DMS114 treated with DMSO at 0.1 percent for 48 hours (cell line): ENCODE measurements around the gene KLHDC1.
"Not testable (repeated sequence)": the region's sequence is repeated elsewhere in the genome, so short reads cannot be mapped to it uniquely, and the experiment has no call there.

ENCODE experiments used
- DNase-seq: peaks from one replicate; lab custom pipeline; 2025; ENCODE audit not compliant: unreplicated experiment; lab: John Stamatoyannopoulos, UW

The KLHDC1 gene

DNA sequence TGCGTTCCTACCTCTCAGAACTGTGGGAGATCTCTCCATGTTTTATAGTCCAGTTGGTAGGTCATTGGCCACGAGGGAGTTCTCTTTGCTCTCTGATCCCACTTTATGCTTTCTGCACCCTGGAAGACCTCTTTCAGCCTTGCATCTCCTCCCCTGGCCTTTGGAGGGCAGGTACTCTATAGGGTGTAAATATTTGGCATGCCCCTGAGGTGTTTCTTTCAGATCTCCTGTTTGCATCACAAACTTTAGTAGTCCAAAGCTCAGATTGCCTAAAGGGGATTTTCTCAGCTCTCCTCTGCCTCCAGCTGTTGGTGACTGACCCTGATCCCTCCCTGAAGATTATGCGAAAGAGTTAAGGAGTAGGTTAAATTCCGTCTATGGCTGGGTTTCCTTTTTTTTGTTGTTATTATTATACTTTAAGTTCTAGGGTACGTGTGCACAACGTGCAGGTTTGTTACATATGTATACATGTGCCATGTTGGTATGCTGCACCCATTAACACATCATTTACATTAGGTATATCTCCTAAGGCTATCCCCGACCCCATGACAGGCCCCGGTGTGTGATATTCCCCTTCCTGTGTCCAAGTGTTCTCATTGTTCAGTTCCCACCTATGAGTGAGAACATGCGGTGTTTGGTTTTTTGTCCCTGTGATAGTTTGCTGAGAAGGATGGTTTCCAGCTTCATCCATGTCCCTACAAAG lies 29.0 kb downstream of the KLHDC1 start:
- DNase-seq, result not testable (repeated sequence)

- no peak for DNase-seq
Observed at GRCh38 chr14:49727171-49727570, 34.3 kb downstream of the KLHDC1 start.

DNA sequence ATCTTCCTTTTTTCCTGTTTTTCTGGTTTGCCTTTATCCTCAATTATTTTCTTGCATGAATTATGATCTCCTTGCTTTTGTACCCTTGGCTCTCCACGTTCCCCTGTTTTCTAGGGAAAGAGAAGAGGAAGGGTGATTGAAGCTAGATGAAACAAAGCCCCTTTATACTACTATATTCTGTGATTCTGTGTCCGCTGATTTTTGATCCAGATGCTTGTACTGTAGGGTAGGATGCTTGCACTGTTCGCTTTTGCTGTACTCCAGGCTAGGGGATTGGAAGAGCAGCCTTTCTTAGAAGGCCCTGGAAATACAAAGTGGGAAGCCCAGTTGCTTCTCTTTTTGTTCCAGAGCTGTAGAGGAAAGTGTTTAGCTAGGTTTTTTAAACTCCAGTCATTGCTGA lies 40.0 kb downstream of the KLHDC1 start:
- DNase-seq, result no peak

DNA sequence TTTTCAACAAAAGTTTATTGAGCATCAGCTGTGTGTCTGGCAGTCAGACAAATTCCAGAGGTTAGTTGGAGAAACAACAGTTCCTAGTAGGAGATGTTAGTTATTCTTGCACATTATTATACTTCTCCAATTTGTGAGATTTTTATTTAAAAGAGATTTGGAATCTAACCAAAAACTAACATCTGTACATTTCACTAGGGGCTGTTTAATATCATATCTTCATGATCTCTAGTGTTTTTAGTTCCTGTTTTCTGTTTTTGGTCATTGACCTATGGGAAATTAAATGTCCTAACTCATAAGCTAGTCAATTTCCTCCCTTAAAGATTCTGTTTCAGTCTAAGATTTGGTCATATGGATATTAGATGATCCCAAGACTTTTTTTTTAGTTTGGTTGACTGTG lies 40.9 kb downstream of the KLHDC1 start:
- DNase-seq, result no peak

DNA sequence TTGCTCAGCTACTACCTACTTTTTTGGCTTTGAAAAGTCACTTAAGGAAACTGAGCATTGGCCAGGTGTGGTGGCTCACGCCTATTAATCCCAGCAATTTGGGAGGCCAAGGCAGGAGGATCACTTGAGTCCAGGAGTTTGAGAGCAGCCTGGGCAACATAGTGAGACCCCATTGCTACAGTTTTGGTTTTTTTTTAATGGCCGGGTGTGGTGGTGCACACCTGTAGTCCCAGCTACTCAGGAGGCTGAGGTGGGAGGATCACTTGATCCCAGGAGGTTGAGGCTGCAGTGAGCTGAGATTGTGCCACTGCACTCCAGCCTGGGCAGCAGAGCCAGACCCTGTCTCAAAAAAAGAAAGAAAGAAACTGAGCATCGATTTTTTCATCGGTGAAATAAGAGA lies 42.7 kb downstream of the KLHDC1 start:
- DNase-seq, result not testable (repeated sequence)

DNA sequence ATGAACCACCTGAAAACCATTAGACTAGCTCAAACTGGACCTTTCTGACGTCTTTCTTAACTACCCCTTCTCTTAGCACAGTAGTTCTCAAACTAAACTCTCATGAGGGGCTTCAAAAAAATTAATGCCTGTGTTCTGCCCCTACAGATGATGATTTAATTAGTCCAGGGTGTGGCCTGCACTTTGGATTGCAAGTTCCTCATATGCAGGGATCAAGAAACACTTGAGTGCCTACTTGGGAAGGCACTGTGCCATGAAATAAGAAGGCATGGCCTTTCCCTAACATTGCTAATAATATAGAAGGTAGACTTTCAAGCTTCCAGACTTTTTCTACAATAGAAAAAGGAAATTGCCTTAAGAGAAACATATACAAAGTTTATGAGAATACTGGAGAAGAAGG lies 52.3 kb downstream of the KLHDC1 start:
- DNase-seq, result no peak

- not testable (repeated sequence) for DNase-seq
Observed at GRCh38 chr14:49746476-49746875, 53.6 kb downstream of the KLHDC1 start.

DNA sequence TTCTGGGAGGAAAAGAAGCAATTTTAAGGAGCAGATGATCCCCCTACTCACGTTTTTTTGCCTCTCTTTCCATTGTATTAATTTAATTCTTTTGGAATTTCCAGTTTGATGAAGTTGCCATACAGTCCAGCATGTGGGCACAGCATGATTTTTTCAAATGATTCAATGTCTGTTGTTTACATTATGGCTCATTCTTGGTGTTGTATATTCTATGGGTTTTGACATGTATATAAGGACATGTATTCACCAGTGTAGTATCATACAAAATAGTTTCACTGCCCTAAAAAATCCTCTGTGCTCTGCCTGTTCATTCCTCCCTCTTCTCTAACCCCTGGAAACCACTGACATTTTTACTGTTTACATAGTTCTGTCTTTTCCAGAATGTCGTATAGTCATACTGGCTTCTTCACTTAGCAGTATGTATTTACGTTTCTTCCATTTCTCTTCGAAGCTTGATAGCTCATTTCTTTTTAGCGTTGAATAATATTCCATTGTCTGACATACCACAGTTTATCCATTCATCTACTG lies 61.7 kb downstream of the KLHDC1 start:
- no peak for DNase-seq

DNA sequence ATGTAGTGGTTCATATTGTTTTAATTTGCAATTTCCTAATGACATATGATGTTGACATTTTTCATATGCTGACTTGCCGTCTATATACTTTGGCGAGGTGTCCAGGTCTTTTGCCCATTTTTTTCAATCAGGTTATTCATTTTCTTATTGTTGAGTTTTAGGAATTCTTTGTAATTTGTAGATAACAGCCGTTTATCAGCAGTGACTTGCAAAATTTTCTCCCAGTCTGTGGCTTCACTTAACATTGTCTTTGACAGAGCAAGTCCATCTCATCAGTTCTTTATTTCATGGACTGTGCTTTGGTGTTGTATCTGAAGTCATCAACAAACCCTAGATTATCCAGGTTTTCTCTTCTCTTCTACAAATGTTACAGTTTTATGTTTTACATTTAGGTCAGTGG lies 62.5 kb downstream of the KLHDC1 start:
- DNase-seq, result no peak

GRCh38 chr14:49761839-49762551 lies 69.1 kb downstream of the KLHDC1 start:
- DNase-seq, result no peak

DNA sequence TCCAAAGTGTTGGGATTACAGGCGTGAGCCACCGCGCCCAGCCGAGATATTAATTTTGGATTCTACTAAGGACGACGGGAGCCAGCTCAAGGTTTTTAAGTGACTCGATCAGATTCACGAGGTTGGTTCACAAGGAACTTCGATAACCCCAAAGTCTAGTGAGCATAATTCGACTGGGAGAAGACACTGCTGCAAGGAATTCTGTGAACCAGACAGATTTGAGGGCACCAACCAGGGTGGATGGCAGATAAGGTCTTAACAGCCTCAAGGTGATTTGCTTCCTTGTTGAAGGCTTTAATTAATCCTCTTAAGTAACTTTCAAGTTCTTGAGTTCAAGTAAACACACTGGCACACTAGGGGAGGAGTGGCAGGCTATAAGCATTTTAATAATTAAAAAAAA lies 73.9 kb downstream of the KLHDC1 start:
- no peak for DNase-seq

- no peak for DNase-seq
Observed at GRCh38 chr14:49767270-49767570, 74.3 kb downstream of the KLHDC1 start.

DNA sequence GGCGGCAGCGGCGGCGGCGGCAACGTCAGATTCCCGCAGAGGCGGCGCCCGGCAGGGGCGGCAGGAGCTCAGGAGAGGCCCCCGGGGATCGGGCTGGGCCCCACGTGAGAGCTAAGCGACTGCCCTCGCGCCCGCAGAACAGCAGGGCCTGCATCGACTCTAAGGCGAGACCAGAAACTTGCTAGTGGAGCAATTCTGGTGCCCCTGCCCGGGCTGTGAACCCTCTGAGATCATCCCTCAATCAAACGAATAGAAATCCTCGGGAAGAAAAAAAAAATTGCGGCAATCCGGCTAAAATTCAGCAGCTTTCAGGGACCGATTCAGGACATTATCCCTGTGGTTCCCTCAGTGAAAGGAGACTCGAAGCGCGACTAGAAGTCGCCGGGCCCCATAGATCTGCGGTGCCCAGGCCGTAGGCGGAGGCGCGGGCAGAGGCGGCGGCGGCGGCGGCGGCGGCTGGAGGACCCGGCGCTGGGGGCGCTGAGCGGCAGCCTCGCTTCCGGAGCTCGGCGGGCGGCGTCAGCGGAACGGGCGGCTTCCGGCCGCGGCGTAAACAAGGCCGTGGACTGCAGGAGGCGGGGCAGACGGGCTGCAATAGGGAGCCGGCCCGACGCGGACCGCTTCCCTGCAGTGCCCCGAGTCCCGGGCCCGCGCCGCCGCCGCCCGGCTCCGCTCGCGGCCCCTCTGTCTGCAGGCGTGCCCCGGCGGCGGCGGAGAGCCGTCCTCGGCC lies 74.8 kb downstream of the KLHDC1 start, which contains the start of gene KLHDC2:
Gene KLHDC2, plus strand, starts transcription at position 583 of the 730 bp plus-strand sequence. CDS start 316 bp downstream, outside the sequence.
- peak; percentile 50 for DNase-seq

DNA sequence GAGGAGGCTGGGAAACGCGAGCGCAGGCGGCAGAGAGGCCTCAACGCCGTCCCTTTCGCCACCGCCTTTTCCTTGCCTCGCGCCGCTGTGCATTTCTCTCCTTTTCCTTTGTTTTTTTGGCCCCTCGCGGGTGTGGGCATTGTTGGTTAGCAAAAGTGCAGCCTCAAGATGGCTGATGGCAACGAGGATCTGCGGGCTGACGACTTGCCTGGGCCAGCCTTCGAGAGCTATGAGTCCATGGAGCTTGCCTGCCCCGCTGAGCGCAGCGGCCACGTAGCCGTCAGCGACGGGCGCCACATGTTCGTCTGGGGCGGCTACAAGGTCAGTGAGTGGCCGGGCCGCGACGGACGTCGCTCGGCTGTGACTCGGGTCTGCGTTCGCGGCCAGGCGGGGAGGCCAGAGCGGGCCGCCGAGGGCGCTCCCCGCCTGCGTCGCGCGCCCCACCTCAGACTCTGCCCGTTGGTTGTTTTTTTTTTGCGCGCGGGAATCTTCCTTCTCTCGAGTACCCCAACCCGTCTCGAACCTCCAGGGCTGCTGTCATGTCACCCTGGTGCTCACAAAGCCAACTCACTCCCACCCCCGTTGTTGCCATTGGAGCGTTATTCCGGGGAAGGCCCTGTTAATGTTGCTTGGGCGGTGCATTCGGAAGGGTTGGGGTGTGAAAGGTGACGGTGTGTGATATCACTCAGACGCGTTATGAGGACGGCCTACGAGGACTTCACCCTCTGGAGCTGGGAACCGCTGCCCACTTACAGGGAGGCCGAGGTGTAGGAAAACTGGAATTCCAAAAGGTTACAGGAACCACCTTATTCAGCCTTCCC lies 75.6 kb downstream of the KLHDC1 start:
- DNase-seq, result peak; percentile 16

DNA sequence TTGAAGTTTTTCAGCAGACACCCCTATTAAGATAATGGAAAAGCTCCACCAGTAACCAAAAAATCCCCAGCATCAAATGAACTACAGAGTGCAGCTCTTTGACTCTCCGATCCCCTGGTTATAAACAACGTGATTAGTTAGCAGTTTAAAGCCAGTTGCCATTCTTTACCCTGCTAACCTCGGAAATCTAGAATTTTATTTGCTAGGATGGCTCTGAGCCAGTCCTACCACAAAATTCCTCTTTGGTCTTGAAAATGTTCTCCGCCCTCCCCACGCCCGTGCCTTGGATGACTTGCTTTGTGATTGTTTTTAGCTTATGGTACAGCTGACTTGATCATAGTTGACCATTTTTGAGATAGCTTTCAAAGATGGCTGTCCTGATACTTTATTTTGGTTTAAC lies 76.3 kb downstream of the KLHDC1 start:
- no peak for DNase-seq

DNA sequence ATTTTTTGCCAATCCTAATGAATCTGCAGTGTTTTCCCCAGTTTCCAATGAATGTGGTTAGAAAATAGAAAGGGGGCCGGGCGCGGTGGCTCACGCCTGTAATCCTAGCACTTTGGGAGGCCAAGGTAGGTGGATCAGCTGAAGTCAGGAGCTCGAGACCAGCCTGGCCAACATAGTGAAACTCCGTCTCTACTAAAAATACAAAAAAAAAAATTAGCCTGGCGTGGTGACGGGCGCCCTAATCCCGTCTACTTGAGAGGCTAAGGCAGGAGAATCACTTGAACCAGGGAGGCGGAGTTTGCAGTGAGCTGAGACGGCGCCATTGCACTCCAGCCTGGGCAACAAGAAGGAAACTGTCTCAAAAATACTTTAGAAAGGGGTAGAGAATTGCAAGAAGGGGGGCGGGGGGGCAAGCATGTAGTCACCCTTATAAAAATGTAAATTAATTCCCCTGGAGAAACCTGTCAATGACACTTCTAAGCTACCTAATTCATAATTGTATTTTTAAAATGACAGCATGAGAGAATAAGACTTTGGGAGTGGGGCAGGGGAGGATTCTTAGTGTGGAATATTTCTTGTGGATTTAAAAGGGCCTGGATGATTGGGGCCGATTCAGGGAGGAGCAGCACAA lies 76.8 kb downstream of the KLHDC1 start:
- no peak for DNase-seq

DNA sequence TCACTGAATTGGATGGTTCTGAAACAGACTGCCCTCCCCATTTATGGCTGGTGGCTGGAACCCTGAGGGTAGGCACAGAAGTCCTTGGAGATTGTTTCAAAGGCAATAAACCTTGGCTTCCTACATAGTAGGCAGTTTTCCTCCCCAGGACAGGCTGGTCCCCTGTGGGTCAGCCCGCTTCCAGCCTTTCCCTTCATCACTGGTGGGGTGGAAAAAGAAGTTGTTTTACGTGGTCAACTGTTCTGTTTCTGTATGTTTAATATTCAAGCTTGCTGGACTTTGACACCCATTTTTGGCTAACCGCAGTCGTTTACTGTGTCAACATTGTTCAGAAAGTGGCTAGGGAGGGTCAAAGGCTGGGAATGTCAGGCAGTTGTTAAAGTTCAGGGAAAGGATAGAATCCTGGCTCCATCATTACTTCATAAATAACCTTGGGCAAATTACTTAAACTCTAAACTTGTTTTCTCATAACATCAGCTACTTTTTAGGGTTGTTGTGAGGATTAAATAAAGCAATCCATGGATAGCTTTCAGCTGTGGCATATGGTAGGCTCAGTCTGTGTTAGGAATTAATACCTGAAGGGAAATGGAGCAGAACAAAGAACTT lies 77.4 kb downstream of the KLHDC1 start:
- DNase-seq, result no peak

- DNase-seq, result not testable (repeated sequence)
Observed at GRCh38 chr14:49771691-49772090, 78.8 kb downstream of the KLHDC1 start.

GRCh38 chr14:49774106-49774505 lies 81.2 kb downstream of the KLHDC1 start:
- DNase-seq, result no peak

- no peak for DNase-seq
Observed at GRCh38 chr14:49778421-49778820, 85.5 kb downstream of the KLHDC1 start.
